A549 (cell line): Measurements from ENCODE around the gene CACNG7.

Experiments used
- CHD2 ChIP-seq: fragments of 150-350 bp; IDR thresholded peaks from 2 replicates; pipeline ENCODE4 v1.6.1; 2014; ENCODE audit warnings: low read length; ENCODE audit not compliant: partially characterized antibody
- RAD21 ChIP-seq, 2 experiments: fragments of >200 bp in 1 of 2; sonication (Bioruptor Twin) in 1 of 2; formaldehyde crosslinking in 1 of 2; IDR thresholded peaks in 1 of 2; conservative IDR thresholded peaks in 1 of 2; 2 replicates in 1 of 2; 3 replicates in 1 of 2; pipeline ENCODE4 v1.6.1; 2012 to 2018; ENCODE audit warnings: inconsistent platforms in 1 of 2
- RNF2 ChIP-seq: fragments of 200-600 bp; sonication (generic); IDR thresholded peaks from 2 replicates; pipeline ENCODE4 v1.6.1; 2016; ENCODE audit warnings: low read depth, mild to moderate bottlenecking, antibody characterized with exemption, moderate library complexity, borderline replicate concordance
- SREBF2 ChIP-seq: fragments of 450-650 bp; IDR thresholded peaks from 2 replicates; pipeline ENCODE4 v1.6.1; 2014; ENCODE audit warnings: mild to moderate bottlenecking, moderate library complexity
- TF ChIP-seq, protein P1 (sequence below): fragments of >200 bp; sonication (Bioruptor Twin); formaldehyde crosslinking; IDR thresholded peaks from 3 replicates; pipeline ENCODE4 v1.5.1; 2016
- TF ChIP-seq, protein P2 (sequence below): IDR thresholded peaks from 2 replicates; pipeline ENCODE4 v1.6.1; 2012

- TF ChIP-seq, protein P1, sequence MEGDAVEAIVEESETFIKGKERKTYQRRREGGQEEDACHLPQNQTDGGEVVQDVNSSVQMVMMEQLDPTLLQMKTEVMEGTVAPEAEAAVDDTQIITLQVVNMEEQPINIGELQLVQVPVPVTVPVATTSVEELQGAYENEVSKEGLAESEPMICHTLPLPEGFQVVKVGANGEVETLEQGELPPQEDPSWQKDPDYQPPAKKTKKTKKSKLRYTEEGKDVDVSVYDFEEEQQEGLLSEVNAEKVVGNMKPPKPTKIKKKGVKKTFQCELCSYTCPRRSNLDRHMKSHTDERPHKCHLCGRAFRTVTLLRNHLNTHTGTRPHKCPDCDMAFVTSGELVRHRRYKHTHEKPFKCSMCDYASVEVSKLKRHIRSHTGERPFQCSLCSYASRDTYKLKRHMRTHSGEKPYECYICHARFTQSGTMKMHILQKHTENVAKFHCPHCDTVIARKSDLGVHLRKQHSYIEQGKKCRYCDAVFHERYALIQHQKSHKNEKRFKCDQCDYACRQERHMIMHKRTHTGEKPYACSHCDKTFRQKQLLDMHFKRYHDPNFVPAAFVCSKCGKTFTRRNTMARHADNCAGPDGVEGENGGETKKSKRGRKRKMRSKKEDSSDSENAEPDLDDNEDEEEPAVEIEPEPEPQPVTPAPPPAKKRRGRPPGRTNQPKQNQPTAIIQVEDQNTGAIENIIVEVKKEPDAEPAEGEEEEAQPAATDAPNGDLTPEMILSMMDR, result no peak
- TF ChIP-seq CHD2 (no peak), RAD21 (conservative IDR thresholded peaks at IDR 0.05 in 1 of 2, IDR thresholded peaks at IDR 0.05 in 1 of 2) (no peak), SREBF2 (no peak), RNF2 (no peak)
- TF ChIP-seq, protein P2, sequence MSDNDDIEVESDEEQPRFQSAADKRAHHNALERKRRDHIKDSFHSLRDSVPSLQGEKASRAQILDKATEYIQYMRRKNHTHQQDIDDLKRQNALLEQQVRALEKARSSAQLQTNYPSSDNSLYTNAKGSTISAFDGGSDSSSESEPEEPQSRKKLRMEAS, result no peak
Observed at GRCh38 chr19:53916004-53916403, 6.9 kb downstream of the CACNG7 start.
